Measurements from ENCODE around the gene TAL2.

Gene TAL2

DNA sequence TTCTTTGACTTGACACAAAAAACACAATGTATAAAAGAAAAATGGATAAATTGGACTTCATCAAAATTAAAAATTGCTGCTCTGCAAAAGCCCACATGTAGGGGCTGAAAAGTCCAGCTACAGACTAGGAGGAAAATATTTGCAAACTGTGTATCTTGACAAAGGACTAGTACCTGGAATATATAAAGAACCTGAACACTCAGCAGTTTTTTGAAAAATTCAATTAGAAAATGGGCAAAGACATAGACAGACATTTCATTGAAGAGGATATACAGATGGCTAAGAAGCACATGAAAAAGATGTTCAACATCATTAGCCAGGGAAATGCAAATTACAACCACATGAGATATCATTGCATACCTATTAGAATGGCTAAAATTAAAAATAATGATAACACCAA, 18.5 kb upstream of the TAL2 start:
- Histone ChIP-seq H2BK120ac (ENCODE audit: insufficient read depth, low read length, poor library complexity) (no peak overlapping the region), H3K27me3 (ENCODE audit: insufficient read depth, low read length) (no peaks in the 10 kb centered on the region), H3K79me2 (ENCODE audit: control insufficient read depth, insufficient read depth, low read length, poor library complexity) (no peaks in the 10 kb centered on the region), H3K9ac (ENCODE audit: low read length) (no peak overlapping the region), H3K4ac (ENCODE audit: low read depth, low read length) (no peak overlapping the region), H4K8ac (ENCODE audit: low read depth, low read length) (no peak overlapping the region), H2AFZ (ENCODE audit: insufficient read depth, low read length, poor library complexity) (no peak overlapping the region), H2BK5ac (ENCODE audit: low read depth, low read length, poor library complexity) (no peak overlapping the region), H3K4me1 (ENCODE audit: control insufficient read depth in 1 of 2, insufficient read depth in 2 of 2, low read length in 2 of 2) (no peaks in the 10 kb centered on the region), H3K9me3 (ENCODE audit: insufficient read depth, low read depth, low read length) (no peaks in the 10 kb centered on the region), H3K18ac (ENCODE audit: low read length) (no peak overlapping the region), H3K36me3 (ENCODE audit: control insufficient read depth in 1 of 2, insufficient read depth in 2 of 2, low read length in 2 of 2) (no peaks in the 10 kb centered on the region), H2AK5ac (ENCODE audit: low read length) (no peak overlapping the region), H3K14ac (ENCODE audit: low read length) (no peak overlapping the region), H3K4me2 (ENCODE audit: low read length) (no peak overlapping the region), H4K91ac (ENCODE audit: low read depth, low read length) (no peak overlapping the region), H3K4me3 (ENCODE audit: low read depth, low read length) (no peak overlapping the region), H3K27ac (ENCODE audit: low read depth, low read length) (no peak overlapping the region), H3K23ac (ENCODE audit: low read length) (no peak overlapping the region), H3K79me1 (ENCODE audit: low read length) (no peaks in the 10 kb centered on the region), H4K12ac (ENCODE audit: low read depth, low read length) (no peak overlapping the region), H2BK12ac (ENCODE audit: low read length) (no peak overlapping the region)
- DNase-seq = no peak

DNA sequence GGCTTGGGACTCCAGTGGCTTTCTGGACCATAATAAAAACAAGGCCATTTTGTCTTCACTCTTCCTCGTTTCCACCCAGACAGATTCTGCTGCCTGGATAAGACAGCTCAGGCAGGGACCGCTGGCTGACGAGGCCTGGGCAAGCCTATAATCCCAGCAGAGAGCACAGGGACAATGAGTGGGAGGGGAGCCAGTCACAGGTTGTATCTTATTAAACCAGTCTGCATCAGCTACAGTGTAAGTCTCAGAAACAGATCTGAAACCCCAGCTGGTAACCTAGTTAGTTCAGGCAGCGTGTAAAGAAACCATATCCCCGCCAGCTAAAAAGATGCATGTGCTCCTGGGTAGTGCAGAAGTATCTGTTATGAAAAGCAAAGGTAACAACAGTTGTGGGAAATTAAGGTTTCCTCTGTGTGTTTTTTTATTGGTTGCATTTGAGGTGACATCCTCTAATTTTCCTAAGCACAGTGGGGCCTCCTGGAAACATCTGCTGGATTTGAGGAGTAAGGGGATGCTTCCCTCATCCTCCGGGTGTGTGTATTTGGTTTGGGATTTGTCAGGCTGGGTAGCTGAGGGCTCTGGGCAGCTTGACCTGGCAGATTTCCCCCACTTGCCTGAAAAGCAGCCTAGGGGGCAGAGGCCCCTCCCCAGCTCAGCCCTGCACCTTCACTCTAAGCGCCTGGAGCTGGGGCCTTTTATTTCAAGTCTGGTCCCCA, 15.2 kb upstream of the TAL2 start:
- H2AK5ac ChIP-seq (ENCODE audit: low read length) = no peak overlapping the region
- no peaks in the 10 kb centered on the region for H3K79me1 ChIP-seq (ENCODE audit: low read length)
- no peak overlapping the region for H4K91ac ChIP-seq (ENCODE audit: low read depth, low read length)
- no peak overlapping the region for H3K27ac ChIP-seq (ENCODE audit: low read depth, low read length)
- H3K4me3 ChIP-seq (ENCODE audit: low read depth, low read length) = no peak overlapping the region
- H4K8ac ChIP-seq (ENCODE audit: low read depth, low read length) = no peak overlapping the region
- H3K23ac ChIP-seq (ENCODE audit: low read length) = no peak overlapping the region
- H2BK120ac ChIP-seq (ENCODE audit: insufficient read depth, low read length, poor library complexity) = no peak overlapping the region
- no peak overlapping the region for H3K9ac ChIP-seq (ENCODE audit: low read length)
- no peak overlapping the region for H2AFZ ChIP-seq (ENCODE audit: insufficient read depth, low read length, poor library complexity)
- no peaks in the 10 kb centered on the region for H3K9me3 ChIP-seq (ENCODE audit: insufficient read depth, low read depth, low read length)
- H4K12ac ChIP-seq (ENCODE audit: low read depth, low read length) = no peak overlapping the region
- H3K79me2 ChIP-seq (ENCODE audit: control insufficient read depth, insufficient read depth, low read length, poor library complexity) = no peaks in the 10 kb centered on the region
- no peaks in the 10 kb centered on the region for H3K27me3 ChIP-seq (ENCODE audit: insufficient read depth, low read length)
- no peak overlapping the region for H3K14ac ChIP-seq (ENCODE audit: low read length)
- H2BK5ac ChIP-seq (ENCODE audit: low read depth, low read length, poor library complexity) = no peak overlapping the region
- H3K4ac ChIP-seq (ENCODE audit: low read depth, low read length) = no peak overlapping the region
- H3K4me2 ChIP-seq (ENCODE audit: low read length) = no peak overlapping the region
- no CpG with 5 or more reads among the region's 7 CpGs for WGBS (ENCODE audit: extremely low coverage, insufficient coverage, insufficient read length)
- H3K4me1 ChIP-seq (ENCODE audit: control insufficient read depth in 1 of 2, insufficient read depth in 2 of 2, low read length in 2 of 2) = no peaks in the 10 kb centered on the region
- DNase-seq = no peak
- H3K18ac ChIP-seq (ENCODE audit: low read length) = no peak overlapping the region
- no peak overlapping the region for H2BK12ac ChIP-seq (ENCODE audit: low read length)
- no peaks in the 10 kb centered on the region for H3K36me3 ChIP-seq (ENCODE audit: control insufficient read depth in 1 of 2, insufficient read depth in 2 of 2, low read length in 2 of 2)

- no peak overlapping the region for H3K9ac ChIP-seq (ENCODE audit: low read length)
Measured at GRCh38 chr9:105647595-105648349, 14.5 kb upstream of the TAL2 start.

DNA sequence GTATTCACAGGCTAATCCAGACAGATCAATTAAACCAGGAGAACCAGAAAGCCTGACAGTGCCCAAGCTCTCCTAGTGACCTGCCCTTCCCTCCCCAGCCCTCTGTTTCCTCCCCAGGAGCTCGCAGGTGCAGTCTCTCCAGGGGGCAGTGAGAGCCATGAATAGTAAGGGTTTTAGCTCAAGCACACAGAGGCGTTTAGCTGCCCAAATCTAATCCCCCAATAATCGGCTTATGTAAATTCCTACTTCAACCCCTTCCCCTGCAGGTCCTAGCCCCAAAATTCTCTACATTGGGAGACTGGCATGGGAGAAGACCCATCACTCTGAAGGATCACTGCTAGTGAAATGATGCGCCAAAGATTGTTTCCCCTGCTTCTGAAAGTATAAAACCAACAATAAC, 10.5 kb upstream of the TAL2 start:
- no peak overlapping the region for H3K4me2 ChIP-seq (ENCODE audit: low read length)
- H3K4ac ChIP-seq (ENCODE audit: low read depth, low read length) = no peak overlapping the region
- no peak overlapping the region for H3K4me3 ChIP-seq (ENCODE audit: low read depth, low read length)
- no peaks in the 10 kb centered on the region for H3K36me3 ChIP-seq (ENCODE audit: control insufficient read depth in 1 of 2, insufficient read depth in 2 of 2, low read length in 2 of 2)
- H4K12ac ChIP-seq (ENCODE audit: low read depth, low read length) = no peak overlapping the region
- H3K27me3 ChIP-seq (ENCODE audit: insufficient read depth, low read length) = peaks cover 18% of the 10 kb centered on the region
- DNase-seq = no peak
- no peak overlapping the region for H3K18ac ChIP-seq (ENCODE audit: low read length)
- H3K14ac ChIP-seq (ENCODE audit: low read length) = no peak overlapping the region
- H3K9ac ChIP-seq (ENCODE audit: low read length) = no peak overlapping the region
- no peak overlapping the region for H2BK12ac ChIP-seq (ENCODE audit: low read length)
- no peak overlapping the region for H3K27ac ChIP-seq (ENCODE audit: low read depth, low read length)
- H4K91ac ChIP-seq (ENCODE audit: low read depth, low read length) = no peak overlapping the region
- no peaks in the 10 kb centered on the region for H3K79me2 ChIP-seq (ENCODE audit: control insufficient read depth, insufficient read depth, low read length, poor library complexity)
- no CpG with 5 or more reads among the region's 4 CpGs for WGBS (ENCODE audit: extremely low coverage, insufficient coverage, insufficient read length)
- H3K23ac ChIP-seq (ENCODE audit: low read length) = no peak overlapping the region
- H3K9me3 ChIP-seq (ENCODE audit: insufficient read depth, low read depth, low read length) = no peaks in the 10 kb centered on the region
- peaks cover 4 to 6% of the 10 kb centered on the region in 2 experiments for H3K4me1 ChIP-seq (ENCODE audit: control insufficient read depth in 1 of 2, insufficient read depth in 2 of 2, low read length in 2 of 2)
- no peak overlapping the region for H2BK5ac ChIP-seq (ENCODE audit: low read depth, low read length, poor library complexity)
- no peak overlapping the region for H4K8ac ChIP-seq (ENCODE audit: low read depth, low read length)
- H3K79me1 ChIP-seq (ENCODE audit: low read length) = no peaks in the 10 kb centered on the region
- H2AK5ac ChIP-seq (ENCODE audit: low read length) = no peak overlapping the region
- H2AFZ ChIP-seq (ENCODE audit: insufficient read depth, low read length, poor library complexity) = no peak overlapping the region
- H2BK120ac ChIP-seq (ENCODE audit: insufficient read depth, low read length, poor library complexity) = no peak overlapping the region

More at GRCh38 chr9:105647595-105648349, 14.5 kb upstream of the TAL2 start:
- Histone ChIP-seq H4K12ac (ENCODE audit: low read depth, low read length) (no peak overlapping the region), H3K4me3 (ENCODE audit: low read depth, low read length) (no peak overlapping the region), H2BK120ac (ENCODE audit: insufficient read depth, low read length, poor library complexity) (no peak overlapping the region), H3K4me2 (ENCODE audit: low read length) (no peak overlapping the region), H3K27ac (ENCODE audit: low read depth, low read length) (no peak overlapping the region), H2BK12ac (ENCODE audit: low read length) (no peak overlapping the region), H4K91ac (ENCODE audit: low read depth, low read length) (no peak overlapping the region), H3K79me1 (ENCODE audit: low read length) (no peaks in the 10 kb centered on the region), H3K79me2 (ENCODE audit: control insufficient read depth, insufficient read depth, low read length, poor library complexity) (no peaks in the 10 kb centered on the region), H3K14ac (ENCODE audit: low read length) (no peak overlapping the region), H3K23ac (ENCODE audit: low read length) (no peak overlapping the region), H2AFZ (ENCODE audit: insufficient read depth, low read length, poor library complexity) (no peak overlapping the region), H4K8ac (ENCODE audit: low read depth, low read length) (no peak overlapping the region), H3K4ac (ENCODE audit: low read depth, low read length) (no peak overlapping the region), H3K9me3 (ENCODE audit: insufficient read depth, low read depth, low read length) (no peaks in the 10 kb centered on the region), H3K36me3 (ENCODE audit: control insufficient read depth in 1 of 2, insufficient read depth in 2 of 2, low read length in 2 of 2) (no peaks in the 10 kb centered on the region), H3K4me1 (ENCODE audit: control insufficient read depth in 1 of 2, insufficient read depth in 2 of 2, low read length in 2 of 2) (no peaks in the 10 kb centered on the region), H3K18ac (ENCODE audit: low read length) (no peak overlapping the region), H2BK5ac (ENCODE audit: low read depth, low read length, poor library complexity) (no peak overlapping the region), H2AK5ac (ENCODE audit: low read length) (no peak overlapping the region), H3K27me3 (ENCODE audit: insufficient read depth, low read length) (no peaks in the 10 kb centered on the region)
- WGBS (ENCODE audit: extremely low coverage, insufficient coverage, insufficient read length) = no CpG with 5 or more reads among the region's 12 CpGs
- DNase-seq = no peak
